ENCODE results near the gene FAT2. TPM values are rescaled to one million over a fixed set of nuclear protein-coding genes. Genes with fewer than 3 reads are reported as not detected.
"Not testable (repeated sequence)": the region's sequence is repeated elsewhere in the genome, so short reads cannot be mapped to it uniquely, and the experiment has no call there.

The FAT2 gene
- polyA plus RNA-seq, 1 donor, result 0.66 TPM

- no peak for DNase-seq (ENCODE audit: low read depth)
Measured at GRCh38 chr5:151581812-151582583, 9.1 kb downstream of the FAT2 start.

- no peak for DNase-seq (ENCODE audit: low read depth)
Measured at GRCh38 chr5:151581347-151581746, 9.8 kb downstream of the FAT2 start.

- DNase-seq (ENCODE audit: low read depth), result no peak
Measured at GRCh38 chr5:151580858-151581257, 10.3 kb downstream of the FAT2 start.

- DNase-seq (ENCODE audit: low read depth), result no peak
Measured at GRCh38 chr5:151580239-151580638, 10.9 kb downstream of the FAT2 start.

GRCh38 chr5:151579146-151579545 is 12.0 kb downstream of the FAT2 start:
- DNase-seq (ENCODE audit: low read depth), result not testable (repeated sequence)

GRCh38 chr5:151578326-151579025 is 12.7 kb downstream of the FAT2 start:
- no peak for DNase-seq (ENCODE audit: low read depth)

GRCh38 chr5:151577566-151577965 is 13.6 kb downstream of the FAT2 start:
- no peak for DNase-seq (ENCODE audit: low read depth)

GRCh38 chr5:151574444-151574996 is 16.6 kb downstream of the FAT2 start:
- DNase-seq (ENCODE audit: low read depth), result no peak

- DNase-seq (ENCODE audit: low read depth), result no peak
Measured at GRCh38 chr5:151572657-151573368, 18.3 kb downstream of the FAT2 start.

- DNase-seq (ENCODE audit: low read depth), result no peak
Measured at GRCh38 chr5:151571270-151572173, 19.6 kb downstream of the FAT2 start.

- no peak for DNase-seq (ENCODE audit: low read depth)
Measured at GRCh38 chr5:151570512-151571269, 20.4 kb downstream of the FAT2 start.

- DNase-seq (ENCODE audit: low read depth), result no peak
Measured at GRCh38 chr5:151570058-151570457, 21.1 kb downstream of the FAT2 start.

GRCh38 chr5:151569132-151570046 is 21.7 kb downstream of the FAT2 start:
- no peak for DNase-seq (ENCODE audit: low read depth)

GRCh38 chr5:151568036-151568435 is 23.1 kb downstream of the FAT2 start:
- DNase-seq (ENCODE audit: low read depth), result no peak

- DNase-seq (ENCODE audit: low read depth), result no peak
Measured at GRCh38 chr5:151565971-151566370, 25.2 kb downstream of the FAT2 start.

- no peak for DNase-seq (ENCODE audit: low read depth)
Measured at GRCh38 chr5:151562019-151562707, 29.0 kb downstream of the FAT2 start.

- no peak for DNase-seq (ENCODE audit: low read depth)
Measured at GRCh38 chr5:151557951-151558350, 33.2 kb downstream of the FAT2 start.

- DNase-seq (ENCODE audit: low read depth), result no peak
Measured at GRCh38 chr5:151557466-151557865, 33.7 kb downstream of the FAT2 start.

GRCh38 chr5:151556806-151557205 is 34.3 kb downstream of the FAT2 start:
- no peak for DNase-seq (ENCODE audit: low read depth)

All from forelimb muscle (tissue), 1 donor.